ENCODE results near the gene PGBD4. TPM values are rescaled to one million over a fixed set of nuclear protein-coding genes. Genes with fewer than 3 reads are reported as not detected.

PGBD4 gene
- total RNA-seq, 6 experiments from 2014 or later: 0.56 to 0.98 (median 0.83) TPM

DNA sequence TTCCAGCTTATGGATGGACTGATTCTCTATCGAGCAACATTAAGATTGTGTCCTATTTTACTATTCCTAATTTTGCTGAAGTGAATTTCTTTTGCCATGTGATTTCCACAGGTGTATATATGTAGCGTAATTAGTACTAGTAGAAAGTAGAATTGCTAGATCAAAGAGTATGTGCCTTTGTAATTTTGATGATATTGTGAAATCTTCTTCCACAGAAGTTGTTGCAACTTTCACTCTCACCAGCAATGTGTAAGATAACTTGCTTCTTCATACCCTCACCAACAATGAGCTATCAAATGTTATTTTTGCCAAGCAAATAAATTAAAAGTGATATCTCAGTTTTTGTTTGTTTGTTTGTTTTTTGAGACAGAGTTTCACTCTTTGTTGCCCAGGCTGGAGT is 5.4 kb downstream of the PGBD4 start:
- Histone ChIP-seq H3K27me3 (no peaks in the 10 kb centered on the region), H3K9me3 (no peaks in the 10 kb centered on the region), H3K36me3 (no peaks in the 10 kb centered on the region), H3K27ac (no peak overlapping the region), H3K4me3 (no peak overlapping the region), H3K4me1 (no peaks in the 10 kb centered on the region)
- ATAC-seq: no peak
- 80% methylated on average over 2 of the region's 2 CpGs for WGBS (ENCODE audit: insufficient coverage, low coverage, low lambda C conversion rate, missing lambda C conversion rate)
- no peak for TF ChIP-seq POLR2A (IDR thresholded peaks at IDR 0.05)
- TF ChIP-seq, protein P1, sequence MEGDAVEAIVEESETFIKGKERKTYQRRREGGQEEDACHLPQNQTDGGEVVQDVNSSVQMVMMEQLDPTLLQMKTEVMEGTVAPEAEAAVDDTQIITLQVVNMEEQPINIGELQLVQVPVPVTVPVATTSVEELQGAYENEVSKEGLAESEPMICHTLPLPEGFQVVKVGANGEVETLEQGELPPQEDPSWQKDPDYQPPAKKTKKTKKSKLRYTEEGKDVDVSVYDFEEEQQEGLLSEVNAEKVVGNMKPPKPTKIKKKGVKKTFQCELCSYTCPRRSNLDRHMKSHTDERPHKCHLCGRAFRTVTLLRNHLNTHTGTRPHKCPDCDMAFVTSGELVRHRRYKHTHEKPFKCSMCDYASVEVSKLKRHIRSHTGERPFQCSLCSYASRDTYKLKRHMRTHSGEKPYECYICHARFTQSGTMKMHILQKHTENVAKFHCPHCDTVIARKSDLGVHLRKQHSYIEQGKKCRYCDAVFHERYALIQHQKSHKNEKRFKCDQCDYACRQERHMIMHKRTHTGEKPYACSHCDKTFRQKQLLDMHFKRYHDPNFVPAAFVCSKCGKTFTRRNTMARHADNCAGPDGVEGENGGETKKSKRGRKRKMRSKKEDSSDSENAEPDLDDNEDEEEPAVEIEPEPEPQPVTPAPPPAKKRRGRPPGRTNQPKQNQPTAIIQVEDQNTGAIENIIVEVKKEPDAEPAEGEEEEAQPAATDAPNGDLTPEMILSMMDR (IDR thresholded peaks at IDR 0.05): no peak
- DNase-seq: no peak
- intact Hi-C loops (cut with DNase I): loop anchor here (10.0 kb wide), 2 partner anchors 97 to 117 kb away; partner anchors contain the start of gene EMC4 (in 1 of the 2)

DNA sequence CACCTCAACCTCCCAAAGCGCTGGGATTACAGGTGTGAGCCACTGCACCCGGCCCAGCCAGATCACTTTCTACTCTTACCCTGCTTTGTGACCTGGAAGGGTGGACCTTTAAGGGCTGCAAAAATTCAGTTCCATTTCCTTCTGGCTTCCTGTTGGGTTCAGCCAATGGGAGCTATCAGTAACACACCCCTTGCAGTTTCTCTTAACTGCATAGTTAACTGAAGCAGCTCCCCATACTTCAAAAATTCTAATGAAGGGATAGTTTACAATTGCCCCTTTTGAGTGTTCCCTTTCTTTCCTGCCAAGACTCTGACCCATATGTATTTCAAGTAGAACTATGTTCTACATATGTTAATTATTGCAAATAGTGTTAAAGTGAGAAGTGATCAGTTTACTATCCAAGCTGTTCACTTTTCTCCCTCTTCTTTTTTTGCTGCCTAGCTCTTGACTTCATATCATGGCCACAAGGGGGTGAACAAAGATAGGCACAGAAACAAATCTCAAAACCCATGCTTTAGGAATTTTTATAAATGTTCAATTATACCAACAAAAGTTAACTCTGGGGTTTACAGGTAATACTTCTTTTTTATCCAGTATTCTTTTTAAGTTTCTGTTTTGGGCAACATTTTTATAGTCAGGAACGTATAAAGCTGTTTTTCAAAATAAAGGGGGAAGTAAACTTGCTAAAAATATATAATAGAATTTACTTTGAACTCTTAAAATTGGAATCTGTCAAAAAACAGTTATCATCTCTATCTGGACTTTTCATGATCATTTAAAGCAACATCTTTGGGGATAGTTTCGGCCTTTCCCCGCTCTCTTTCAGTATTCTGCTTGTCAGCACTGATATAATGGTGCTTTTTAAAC is 8.1 kb downstream of the PGBD4 start:
- no peak overlapping the region for H3K27ac ChIP-seq
- TF ChIP-seq, protein P1 (IDR thresholded peaks at IDR 0.05): peak; percentile 59 to 69 (median 66)
- TF ChIP-seq POLR2A (IDR thresholded peaks at IDR 0.05): no peak
- peaks cover 0 to 12% (median 0%) of the 10 kb centered on the region in 4 donors for H3K4me1 ChIP-seq
- 40% methylated on average over 3 of the region's 5 CpGs for WGBS (ENCODE audit: insufficient coverage, low coverage, low lambda C conversion rate, missing lambda C conversion rate)
- no peaks in the 10 kb centered on the region for H3K9me3 ChIP-seq
- H3K27me3 ChIP-seq: no peaks in the 10 kb centered on the region
- no peak for DNase-seq
- ATAC-seq: peak; percentile 59 to 73 (median 66)
- H3K36me3 ChIP-seq: no peaks in the 10 kb centered on the region
- no peak overlapping the region for H3K4me3 ChIP-seq
- intact Hi-C loops (cut with DNase I): loop anchor here (10.0 kb wide), 2 partner anchors 95 to 115 kb away; partner anchors contain the start of gene EMC4 (in 1 of the 2)

GRCh38 chr15:34111488-34111887 is 9.6 kb downstream of the PGBD4 start:
- TF ChIP-seq POLR2A (IDR thresholded peaks at IDR 0.05): no peak
- TF ChIP-seq, protein P1 (IDR thresholded peaks at IDR 0.05): no peak
- peaks cover 0 to 12% (median 0%) of the 10 kb centered on the region in 4 donors for H3K4me1 ChIP-seq
- H3K36me3 ChIP-seq: no peaks in the 10 kb centered on the region
- H3K4me3 ChIP-seq: no peak overlapping the region
- no peaks in the 10 kb centered on the region for H3K27me3 ChIP-seq
- WGBS (ENCODE audit: insufficient coverage, low coverage, low lambda C conversion rate, missing lambda C conversion rate): 52% methylated on average over 5 of the region's 6 CpGs
- intact Hi-C loops (cut with DNase I): no loop called here
- DNase-seq (no peak), ATAC-seq (no peak)
- no peaks in the 10 kb centered on the region for H3K9me3 ChIP-seq
- H3K27ac ChIP-seq: no peak overlapping the region

DNA sequence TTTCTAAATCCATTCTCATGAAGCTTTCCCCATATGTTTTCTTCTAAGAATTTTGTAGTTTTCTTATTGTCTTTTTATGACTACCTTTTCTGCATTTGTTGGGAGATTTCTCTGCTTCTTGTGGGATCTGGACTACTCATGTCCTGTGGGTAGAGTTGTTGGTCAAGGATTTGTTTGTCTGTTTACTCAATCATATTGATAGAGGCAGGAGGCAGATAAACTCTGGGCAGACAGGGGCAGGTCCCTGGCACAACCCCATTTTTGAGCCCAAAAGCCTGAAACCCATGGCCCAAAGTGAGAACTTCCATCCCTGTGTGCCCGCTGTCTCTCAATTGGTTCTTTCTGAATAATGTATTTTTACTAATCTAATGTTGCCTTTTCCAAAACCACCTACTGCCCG is 12.3 kb downstream of the PGBD4 start:
- DNase-seq (no peak), ATAC-seq (peak in 3 of 4 donors; percentile 44 to 59 (median 51))
- Histone ChIP-seq H3K4me1 (peaks cover 0 to 12% (median 0%) of the 10 kb centered on the region in 4 donors), H3K4me3 (no peak overlapping the region), H3K9me3 (no peaks in the 10 kb centered on the region), H3K27ac (no peak overlapping the region), H3K36me3 (no peaks in the 10 kb centered on the region), H3K27me3 (no peaks in the 10 kb centered on the region)
- intact Hi-C loops (cut with DNase I): no loop called here
- 44% methylated on average over 2 of the region's 2 CpGs for WGBS (ENCODE audit: insufficient coverage, low coverage, low lambda C conversion rate, missing lambda C conversion rate)
- no peak for TF ChIP-seq POLR2A (IDR thresholded peaks at IDR 0.05)
- TF ChIP-seq, protein P1 (IDR thresholded peaks at IDR 0.05): no peak

Data from right lobe of liver (tissue), 6 donors.